HepG2 (cell line): ENCODE data around the gene PTPRD. TPM values are rescaled to one million over a fixed set of nuclear protein-coding genes. Genes with fewer than 3 reads are reported as not detected.

Source experiments
- ATAC-seq: fragments of 200-7000 bp; cut with Tn5 transposase; 3 replicates; pipeline ENCODE4 v1.9.1; 2020; ENCODE audit warnings: mild to moderate bottlenecking, moderate library complexity
- BruUV-seq: library from RNA; stranded (reverse); fragments of 400-500 nt; replicated peaks from 2 replicates; lab custom pipeline; 2021; lab: Mats Ljungman, UMichigan
- CTCF ChIA-PET: fragments of 300-600 bp; formaldehyde crosslinking; extraction: SDS; loops from one replicate; lab custom pipeline; 2021; ENCODE audit warnings: low total read pairs, inconsistent platforms, low intra/inter-chr PET ratio; lab: Yijun Ruan, JAX
- POLR2A ChIA-PET: fragments of 350-600 bp; sonication (Branson Sonifier 250); formaldehyde crosslinking; loops from one replicate; lab custom pipeline; 2020; ENCODE audit warnings: antibody characterized with exemption, inconsistent platforms; lab: Yijun Ruan, JAX
- DNase-seq: peaks from one replicate; pipeline ENCODE4 v3.0.0-alpha.2; 2015; ENCODE audit warnings: low spot score
- FAIRE-seq: peaks from 3 replicates; lab custom pipeline; 2011; peaks lifted over from hg19 to GRCh38; lab: Jason Lieb, UNC
- H2AFZ ChIP-seq: one replicate; pipeline ENCODE4 v1.6.1; 2011; ENCODE audit warnings: low read length, inconsistent platforms
- H3K27ac ChIP-seq: fragments of 300-600 bp; 3 replicates; pipeline ENCODE4 v1.8.0; 2011; ENCODE audit warnings: mixed run types, mild to moderate bottlenecking, mixed read lengths, low read length, inconsistent platforms; ENCODE audit not compliant: insufficient read depth; ENCODE audit errors: extremely low read length
- H3K27me3 ChIP-seq, 2 experiments: fragments of 200-600 bp in 1 of 2; 2 replicates in 1 of 2; 3 replicates in 1 of 2; pipeline versions ENCODE4 v1.6.0 to v1.8.0; 2011; ENCODE audit warnings: low read length in 2 of 2, mild to moderate bottlenecking in 2 of 2, moderate library complexity in 2 of 2, inconsistent platforms in 1 of 2; ENCODE audit not compliant: insufficient read depth in 2 of 2, control insufficient read depth in 1 of 2
- H3K36me3 ChIP-seq, 2 experiments: fragments of 200-600 bp in 1 of 2; replicated peaks in 1 of 2; 2 replicates in 1 of 2; 3 replicates in 1 of 2; pipeline versions ENCODE4 v1.5.1 to v1.8.0; 2011; ENCODE audit warnings: low read length in 2 of 2, inconsistent platforms in 1 of 2; ENCODE audit not compliant: insufficient read depth in 2 of 2, control insufficient read depth in 1 of 2
- H3K4me1 ChIP-seq: 2 replicates; pipeline ENCODE4 v1.5.1; 2012; ENCODE audit warnings: low read length, inconsistent platforms; ENCODE audit not compliant: insufficient read depth
- H3K4me2 ChIP-seq: 2 replicates; pipeline ENCODE4 v1.6.0; 2011; ENCODE audit warnings: low read depth, low read length, inconsistent platforms
- H3K4me3 ChIP-seq, 3 experiments: fragments of 200-600 bp in 1 of 3; sonication (generic), shearing (Covaris generic) in 1 of 3; replicated peaks in 1 of 3; 2 replicates each; pipeline ENCODE4 v1.5.1; 2011 to 2016; ENCODE audit warnings: low read length in 3 of 3, inconsistent platforms in 2 of 3, low read depth in 2 of 3, mild to moderate bottlenecking in 2 of 3, control low read depth in 1 of 3, mixed read lengths in 1 of 3; ENCODE audit not compliant: insufficient read depth in 1 of 3
- H3K79me2 ChIP-seq: one replicate; pipeline ENCODE4 v1.6.1; 2011; ENCODE audit warnings: low read length, inconsistent platforms; ENCODE audit not compliant: insufficient read depth
- H3K9ac ChIP-seq: 2 replicates; pipeline ENCODE4 v1.6.0; 2011; ENCODE audit warnings: mild to moderate bottlenecking, low read depth, low read length, inconsistent platforms; ENCODE audit not compliant: insufficient read depth
- H3K9me3 ChIP-seq: 2 replicates; pipeline ENCODE4 v1.5.1; 2012; ENCODE audit warnings: mild to moderate bottlenecking, low read length
- H4K20me1 ChIP-seq: 2 replicates; pipeline ENCODE4 v1.6.0; 2011; ENCODE audit warnings: inconsistent platforms, mild to moderate bottlenecking, low read length, moderate library complexity; ENCODE audit not compliant: insufficient read depth
- BCL6 ChIP-seq: IDR thresholded peaks from 2 replicates; pipeline ENCODE4 v1.6.1; 2016; ENCODE audit warnings: missing genetic modification reagents, missing compliant biosample characterization
- FOXM1 ChIP-seq: sonication (generic); formaldehyde crosslinking; IDR thresholded peaks from 2 replicates; pipeline ENCODE4 v1.5.0; 2020; ENCODE audit warnings: missing genetic modification reagents
- PHB2 ChIP-seq: fragments of 450-650 bp; IDR thresholded peaks from 2 replicates; pipeline ENCODE4 v1.6.1; 2018; ENCODE audit not compliant: partially characterized antibody
- YY1 ChIP-seq: IDR thresholded peaks from 2 replicates; pipeline ENCODE4 v1.6.1; 2011; ENCODE audit warnings: low read length, low read depth, moderate library complexity, mild to moderate bottlenecking; ENCODE audit not compliant: insufficient read depth, insufficient replicate concordance
- ZNF550 ChIP-seq: sonication (generic); formaldehyde crosslinking; IDR thresholded peaks from 2 replicates; pipeline ENCODE4 v1.4.0; 2020; ENCODE audit warnings: mild to moderate bottlenecking, missing genetic modification reagents, borderline replicate concordance
- WGBS: methylation state at CpG from one replicate; pipeline ENCODE4 v1.1.6; 2017; ENCODE audit warnings: low lambda C conversion rate; 5-methylcytosine and 5-hydroxymethylcytosine counted together
- in situ Hi-C: cut with HindIII; loops from 2 replicates; pipeline ENCODE4 v1.10.0; 2017; ENCODE audit warnings: low pct_unique_long_range_greater_than_20kb; ENCODE audit not compliant: extremely low pct_ligation_motif_present
- intact Hi-C: fragments of 100-400 bp; cut with micrococcal nuclease; formaldehyde crosslinking; loops from one replicate; pipeline ENCODE4 v1.10.0; 2022; ENCODE audit not compliant: unreplicated experiment
- polyA plus RNA-seq, 8 experiments: library from polyadenylated mRNA; depleted of rRNA in 3 of 8; stranded (reverse) in 7 of 8; unstranded in 1 of 8; fragments of >200 nt; fragmentation: Illumina TruSeq in 4 of 8; extraction: Trizol in 4 of 8; gene quantifications; 2 replicates each; pipeline versions ENCODE4 v1.2.1 to v1.2.3, GENCODE V29; 2011 to 2016; ENCODE audit warnings: low read depth in 4 of 8, missing spikeins in 1 of 8, mixed read lengths in 1 of 8; ENCODE audit not compliant: insufficient read depth in 1 of 8
- total RNA-seq, 5 experiments: library from RNA; depleted of rRNA; stranded (reverse); fragments of >200 nt; fragmentation: Illumina TruSeq; extraction: Trizol; gene quantifications; 2 replicates each; pipeline ENCODE4 v1.2.3, GENCODE V29; 2016; ENCODE audit warnings: low read depth in 1 of 5
- TF ChIP-seq, protein P1 (sequence below): sonication (generic); formaldehyde crosslinking; IDR thresholded peaks from 2 replicates; pipeline ENCODE4 v1.8.0; 2022; ENCODE audit warnings: missing genetic modification reagents, mild to moderate bottlenecking, inconsistent platforms, borderline replicate concordance
- TF ChIP-seq, protein P2 (sequence below): sonication (generic); formaldehyde crosslinking; IDR thresholded peaks from 2 replicates; pipeline ENCODE4 v1.4.0; 2020; ENCODE audit warnings: missing genetic modification reagents

Gene PTPRD
- total and polyA plus RNA-seq, 2 of the 13 experiments (the other 11 are each of a cell fraction or from before 2014, with no cell fraction given) = 0.05 TPM; not detected in 1

DNA sequence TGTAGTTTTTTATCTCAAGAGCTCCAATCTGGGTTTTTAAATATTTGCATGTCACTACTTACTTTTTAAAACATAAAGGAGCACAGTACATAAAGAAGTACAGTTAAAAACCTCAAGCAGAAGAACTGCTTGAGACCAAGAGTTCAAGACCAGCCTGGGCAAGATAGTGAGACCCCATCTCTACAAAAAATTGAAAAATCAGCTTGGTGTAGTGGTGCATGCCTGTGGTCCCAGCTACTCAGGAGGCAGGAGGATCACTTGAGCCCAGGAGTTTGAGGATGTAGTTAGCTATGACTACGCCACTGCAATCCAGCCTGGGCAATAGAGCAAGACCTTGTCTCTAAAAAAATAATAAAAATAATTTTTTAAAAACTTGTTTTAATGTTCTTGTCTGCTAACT, 1840.5 kb downstream of the PTPRD start:
- H3K9ac ChIP-seq = no peak overlapping the region
- FAIRE-seq (no peak), DNase-seq (no peak), ATAC-seq (no peak)
- no peaks in the 10 kb centered on the region for H3K9me3 ChIP-seq
- H3K4me1 ChIP-seq = no peaks in the 10 kb centered on the region
- BruUV-seq = no TSS peak
- H3K27ac ChIP-seq = no peak overlapping the region
- H3K4me3 ChIP-seq = no peak overlapping the region
- no peaks in the 10 kb centered on the region for H3K79me2 ChIP-seq
- POLR2A ChIA-PET = no interaction called here
- intact Hi-C loops (no loop called here), in situ Hi-C loops (no loop called here)
- H3K36me3 ChIP-seq = no peaks in the 10 kb centered on the region
- CTCF ChIA-PET = no interaction called here
- TF ChIP-seq PHB2 (no peak), BCL6 (no peak), YY1 (no peak), FOXM1 (CRISPR knock-in tag) (no peak), ZNF550 (CRISPR knock-in tag) (no peak)
- TF ChIP-seq, protein P1, sequence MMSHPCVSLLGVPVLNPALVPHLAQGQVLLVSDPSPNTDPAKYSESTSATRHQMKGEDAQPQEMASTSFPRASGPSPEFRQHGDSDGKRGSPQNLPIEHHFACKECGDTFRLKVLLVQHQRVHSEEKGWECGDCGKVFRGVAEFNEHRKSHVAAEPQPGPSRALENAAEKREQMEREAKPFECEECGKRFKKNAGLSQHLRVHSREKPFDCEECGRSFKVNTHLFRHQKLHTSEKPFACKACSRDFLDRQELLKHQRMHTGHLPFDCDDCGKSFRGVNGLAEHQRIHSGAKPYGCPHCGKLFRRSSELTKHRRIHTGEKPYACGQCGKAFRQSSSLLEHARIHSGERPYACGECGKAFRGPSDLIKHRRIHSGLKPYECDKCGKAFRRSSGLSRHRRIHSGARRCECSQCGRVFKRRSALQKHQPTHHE (CRISPR knock-in tag) = no peak
- TF ChIP-seq, protein P2, sequence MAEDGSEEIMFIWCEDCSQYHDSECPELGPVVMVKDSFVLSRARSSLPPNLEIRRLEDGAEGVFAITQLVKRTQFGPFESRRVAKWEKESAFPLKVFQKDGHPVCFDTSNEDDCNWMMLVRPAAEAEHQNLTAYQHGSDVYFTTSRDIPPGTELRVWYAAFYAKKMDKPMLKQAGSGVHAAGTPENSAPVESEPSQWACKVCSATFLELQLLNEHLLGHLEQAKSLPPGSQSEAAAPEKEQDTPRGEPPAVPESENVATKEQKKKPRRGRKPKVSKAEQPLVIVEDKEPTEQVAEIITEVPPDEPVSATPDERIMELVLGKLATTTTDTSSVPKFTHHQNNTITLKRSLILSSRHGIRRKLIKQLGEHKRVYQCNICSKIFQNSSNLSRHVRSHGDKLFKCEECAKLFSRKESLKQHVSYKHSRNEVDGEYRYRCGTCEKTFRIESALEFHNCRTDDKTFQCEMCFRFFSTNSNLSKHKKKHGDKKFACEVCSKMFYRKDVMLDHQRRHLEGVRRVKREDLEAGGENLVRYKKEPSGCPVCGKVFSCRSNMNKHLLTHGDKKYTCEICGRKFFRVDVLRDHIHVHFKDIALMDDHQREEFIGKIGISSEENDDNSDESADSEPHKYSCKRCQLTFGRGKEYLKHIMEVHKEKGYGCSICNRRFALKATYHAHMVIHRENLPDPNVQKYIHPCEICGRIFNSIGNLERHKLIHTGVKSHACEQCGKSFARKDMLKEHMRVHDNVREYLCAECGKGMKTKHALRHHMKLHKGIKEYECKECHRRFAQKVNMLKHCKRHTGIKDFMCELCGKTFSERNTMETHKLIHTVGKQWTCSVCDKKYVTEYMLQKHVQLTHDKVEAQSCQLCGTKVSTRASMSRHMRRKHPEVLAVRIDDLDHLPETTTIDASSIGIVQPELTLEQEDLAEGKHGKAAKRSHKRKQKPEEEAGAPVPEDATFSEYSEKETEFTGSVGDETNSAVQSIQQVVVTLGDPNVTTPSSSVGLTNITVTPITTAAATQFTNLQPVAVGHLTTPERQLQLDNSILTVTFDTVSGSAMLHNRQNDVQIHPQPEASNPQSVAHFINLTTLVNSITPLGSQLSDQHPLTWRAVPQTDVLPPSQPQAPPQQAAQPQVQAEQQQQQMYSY (CRISPR knock-in tag) = no peak
- H4K20me1 ChIP-seq = no peaks in the 10 kb centered on the region
- no peak overlapping the region for H3K4me2 ChIP-seq
- 43% methylated on average over 1 of the region's 1 CpG for WGBS
- no peaks in the 10 kb centered on the region for H3K27me3 ChIP-seq
- no peak overlapping the region for H2AFZ ChIP-seq
